ENCODE data around the gene MAP2K5. TPM values are rescaled to one million over a fixed set of nuclear protein-coding genes. Genes with fewer than 3 reads are reported as not detected.

Gene MAP2K5
- total and polyA plus RNA-seq, 2 experiments from 2014 or later, result 6.8 to 13.6 TPM

GRCh38 chr15:67827562-67828277 is 285.2 kb downstream of the MAP2K5 start:
- no peak overlapping the region for H3K4me3 ChIP-seq
- H3K4me1 ChIP-seq (ENCODE audit: low read depth), result peaks cover 6% of the 10 kb centered on the region
- peaks cover 100% of the 10 kb centered on the region for H3K27me3 ChIP-seq
- DNase-seq (ENCODE audit: low read depth in 1 of 2, low spot score in 1 of 2), result no peak
- no peaks in the 10 kb centered on the region for H3K36me3 ChIP-seq
- TF ChIP-seq CTCF (IDR thresholded peaks at IDR 0.05; ENCODE audit: low read depth, low read length), result no peak
- no peak overlapping the region for H3K27ac ChIP-seq
- no peaks in the 10 kb centered on the region for H3K9me3 ChIP-seq (ENCODE audit: low read depth)

- H3K27ac ChIP-seq, result no peak overlapping the region
- no peaks in the 10 kb centered on the region for H3K36me3 ChIP-seq
- H3K9me3 ChIP-seq (ENCODE audit: low read depth), result no peaks in the 10 kb centered on the region
- peaks cover 12% of the 10 kb centered on the region for H3K4me1 ChIP-seq (ENCODE audit: low read depth)
- H3K4me3 ChIP-seq, result no peak overlapping the region
- peaks cover 100% of the 10 kb centered on the region for H3K27me3 ChIP-seq
- DNase-seq (ENCODE audit: low read depth in 1 of 2, low spot score in 1 of 2), result no peak
- no peak for TF ChIP-seq CTCF (IDR thresholded peaks at IDR 0.05; ENCODE audit: low read depth, low read length)
These were observed 285.9 kb downstream of the MAP2K5 start for GRCh38 chr15:67828278-67828968.

GRCh38 chr15:67828969-67829646 is 286.6 kb downstream of the MAP2K5 start:
- H3K36me3 ChIP-seq, result no peaks in the 10 kb centered on the region
- H3K9me3 ChIP-seq (ENCODE audit: low read depth), result no peaks in the 10 kb centered on the region
- DNase-seq (ENCODE audit: low read depth in 1 of 2, low spot score in 1 of 2), result no peak
- peaks cover 100% of the 10 kb centered on the region for H3K27me3 ChIP-seq
- TF ChIP-seq CTCF (IDR thresholded peaks at IDR 0.05; ENCODE audit: low read depth, low read length), result no peak
- H3K27ac ChIP-seq, result no peak overlapping the region
- H3K4me3 ChIP-seq, result no peak overlapping the region
- H3K4me1 ChIP-seq (ENCODE audit: low read depth), result peaks cover 16% of the 10 kb centered on the region

- no peak for DNase-seq (ENCODE audit: low read depth in 1 of 2, low spot score in 1 of 2)
- peaks cover 100% of the 10 kb centered on the region for H3K27me3 ChIP-seq
- H3K4me1 ChIP-seq (ENCODE audit: low read depth), result peaks cover 19% of the 10 kb centered on the region
- no peaks in the 10 kb centered on the region for H3K9me3 ChIP-seq (ENCODE audit: low read depth)
- no peak overlapping the region for H3K27ac ChIP-seq
- H3K36me3 ChIP-seq, result no peaks in the 10 kb centered on the region
- no peak for TF ChIP-seq CTCF (IDR thresholded peaks at IDR 0.05; ENCODE audit: low read depth, low read length)
- no peak overlapping the region for H3K4me3 ChIP-seq
These were observed 287.4 kb downstream of the MAP2K5 start for GRCh38 chr15:67829647-67830504.

- TF ChIP-seq CTCF (IDR thresholded peaks at IDR 0.05; ENCODE audit: low read depth, low read length), result no peak
- Histone ChIP-seq H3K4me1 (ENCODE audit: low read depth) (peaks cover 19% of the 10 kb centered on the region), H3K27me3 (peaks cover 100% of the 10 kb centered on the region), H3K27ac (no peak overlapping the region), H3K4me3 (no peak overlapping the region), H3K36me3 (no peaks in the 10 kb centered on the region), H3K9me3 (ENCODE audit: low read depth) (no peaks in the 10 kb centered on the region)
- DNase-seq (ENCODE audit: low read depth in 1 of 2, low spot score in 1 of 2), result no peak
These were observed 288.9 kb downstream of the MAP2K5 start for GRCh38 chr15:67831363-67831762.

Data from cardiac muscle cell (in vitro differentiated cells and primary cell).